ENCODE data around the gene IFT27. TPM values are rescaled to one million over a fixed set of nuclear protein-coding genes. Genes with fewer than 3 reads are reported as not detected.

IFT27 gene
- polyA plus RNA-seq, 1 donor (not counting 4 experiments of a cell fraction or from before 2014, with no cell fraction given): 18.5 TPM

- Histone ChIP-seq H4K20me1 (ENCODE audit: control insufficient read depth, extremely low read depth, insufficient read depth, low read length) (peaks cover 2% of the 10 kb centered on the region), H3K4me1 (ENCODE audit: control insufficient read depth, extremely low read depth, insufficient read depth, low read length) (no peaks in the 10 kb centered on the region), H3K4me2 (ENCODE audit: control insufficient read depth, extremely low read depth, insufficient read depth, low read depth, low read length) (no peak overlapping the region), H3K79me2 (ENCODE audit: control insufficient read depth, insufficient read depth, low read length) (no peaks in the 10 kb centered on the region), H2AFZ (ENCODE audit: control insufficient read depth, low read length) (no peak overlapping the region), H3K36me3 (ENCODE audit: control insufficient read depth in 2 of 2, extremely low read depth in 1 of 2, insufficient read depth in 2 of 2, low read length in 2 of 2) (no peaks in the 10 kb centered on the region), H3K9ac (ENCODE audit: control insufficient read depth, extremely low read depth, insufficient read depth, low read length) (no peak overlapping the region), H3K9me1 (ENCODE audit: control insufficient read depth, extremely low read depth, insufficient read depth, low read length) (no peaks in the 10 kb centered on the region), H3K9me3 (ENCODE audit: control insufficient read depth, low read depth, low read length) (no peaks in the 10 kb centered on the region), H3K27me3 (ENCODE audit: control insufficient read depth, extremely low read depth, insufficient read depth, low read length) (peaks cover 15% of the 10 kb centered on the region), H3K27ac (ENCODE audit: control insufficient read depth, insufficient read depth, low read length) (no peak overlapping the region), H3K4me3 (ENCODE audit: control insufficient read depth in 2 of 3, extremely low read depth in 1 of 3, insufficient read depth in 2 of 3, low read depth in 1 of 3, low read length in 3 of 3) (no peak overlapping the region)
- dilution Hi-C loops (cut with MboI; ENCODE audit: extremely low pct_ligation_motif_present, low sequenced_read_pairs): no loop called here
- no peak for DNase-seq (ENCODE audit: low read depth, low spot score)
- TF ChIP-seq CTCF (optimal IDR thresholded peaks at IDR 0.05 in 1 of 3, IDR thresholded peaks at IDR 0.05 in 1 of 3, conservative IDR thresholded peaks at IDR 0.05 in 1 of 3; ENCODE audit: extremely low read depth in 1 of 3, insufficient read depth in 2 of 3, low read length in 3 of 3) (no peak), EZH2 (IDR thresholded peaks at IDR 0.05; ENCODE audit: low read length) (no peak)
- FAIRE-seq: no peak
Observed at GRCh38 chr22:36734171-36735058, 41.5 kb downstream of the IFT27 start.

GRCh38 chr22:36733271-36733670 lies 42.6 kb downstream of the IFT27 start:
- dilution Hi-C loops (cut with MboI; ENCODE audit: extremely low pct_ligation_motif_present, low sequenced_read_pairs): no loop called here
- no peaks in the 10 kb centered on the region for H3K36me3 ChIP-seq (ENCODE audit: control insufficient read depth in 2 of 2, extremely low read depth in 1 of 2, insufficient read depth in 2 of 2, low read length in 2 of 2)
- peaks cover 2% of the 10 kb centered on the region for H4K20me1 ChIP-seq (ENCODE audit: control insufficient read depth, extremely low read depth, insufficient read depth, low read length)
- H3K4me2 ChIP-seq (ENCODE audit: control insufficient read depth, extremely low read depth, insufficient read depth, low read depth, low read length): no peak overlapping the region
- no peaks in the 10 kb centered on the region for H3K79me2 ChIP-seq (ENCODE audit: control insufficient read depth, insufficient read depth, low read length)
- H3K9me1 ChIP-seq (ENCODE audit: control insufficient read depth, extremely low read depth, insufficient read depth, low read length): no peaks in the 10 kb centered on the region
- no peak for FAIRE-seq
- H3K9ac ChIP-seq (ENCODE audit: control insufficient read depth, extremely low read depth, insufficient read depth, low read length): no peak overlapping the region
- TF ChIP-seq EZH2 (IDR thresholded peaks at IDR 0.05; ENCODE audit: low read length): no peak
- no peak for TF ChIP-seq CTCF (optimal IDR thresholded peaks at IDR 0.05 in 1 of 3, IDR thresholded peaks at IDR 0.05 in 1 of 3, conservative IDR thresholded peaks at IDR 0.05 in 1 of 3; ENCODE audit: extremely low read depth in 1 of 3, insufficient read depth in 2 of 3, low read length in 3 of 3)
- H3K27me3 ChIP-seq (ENCODE audit: control insufficient read depth, extremely low read depth, insufficient read depth, low read length): peaks cover 15% of the 10 kb centered on the region
- no peak for DNase-seq (ENCODE audit: low read depth, low spot score)
- no peak overlapping the region for H2AFZ ChIP-seq (ENCODE audit: control insufficient read depth, low read length)
- no peaks in the 10 kb centered on the region for H3K4me1 ChIP-seq (ENCODE audit: control insufficient read depth, extremely low read depth, insufficient read depth, low read length)
- H3K9me3 ChIP-seq (ENCODE audit: control insufficient read depth, low read depth, low read length): no peaks in the 10 kb centered on the region
- H3K27ac ChIP-seq (ENCODE audit: control insufficient read depth, insufficient read depth, low read length): no peak overlapping the region
- H3K4me3 ChIP-seq (ENCODE audit: control insufficient read depth in 2 of 3, extremely low read depth in 1 of 3, insufficient read depth in 2 of 3, low read depth in 1 of 3, low read length in 3 of 3): no peak overlapping the region
